ENCODE results near the gene OTOP3.

The OTOP3 gene

GRCh38 chr17:74930535-74931036 lies 5.1 kb upstream of the OTOP3 start:
- no peak for TF ChIP-seq CTCF (IDR thresholded peaks at IDR 0.05; ENCODE audit: low read length, missing control alignments)
- H3K4me3 ChIP-seq (replicated peaks; ENCODE audit: low read depth, low read length): no peak overlapping the region
- DNase-seq (ENCODE audit: low read depth): no peak

GRCh38 chr17:74935048-74935447 lies 650 bp upstream of the OTOP3 start:
- TF ChIP-seq CTCF (IDR thresholded peaks at IDR 0.05; ENCODE audit: low read length, missing control alignments): no peak
- no peak for DNase-seq (ENCODE audit: low read depth)
- H3K4me3 ChIP-seq (replicated peaks; ENCODE audit: low read depth, low read length): no peak overlapping the region

- no peak for TF ChIP-seq CTCF (IDR thresholded peaks at IDR 0.05; ENCODE audit: low read length, missing control alignments)
- DNase-seq (ENCODE audit: low read depth): no peak
- no peak overlapping the region for H3K4me3 ChIP-seq (replicated peaks; ENCODE audit: low read depth, low read length)
These were observed 737 bp downstream of the OTOP3 start for GRCh38 chr17:74936470-74936799.

- no peak overlapping the region for H3K4me3 ChIP-seq (replicated peaks; ENCODE audit: low read depth, low read length)
- TF ChIP-seq CTCF (IDR thresholded peaks at IDR 0.05; ENCODE audit: low read length, missing control alignments): no peak
- DNase-seq (ENCODE audit: low read depth): no peak
These were observed 1.7 kb downstream of the OTOP3 start for GRCh38 chr17:74937064-74938051.

GRCh38 chr17:74938194-74938950 lies 2.7 kb downstream of the OTOP3 start:
- DNase-seq (ENCODE audit: low read depth): no peak
- no peak for TF ChIP-seq CTCF (IDR thresholded peaks at IDR 0.05; ENCODE audit: low read length, missing control alignments)
- no peak overlapping the region for H3K4me3 ChIP-seq (replicated peaks; ENCODE audit: low read depth, low read length)

- no peak overlapping the region for H3K4me3 ChIP-seq (replicated peaks; ENCODE audit: low read depth, low read length)
- TF ChIP-seq CTCF (IDR thresholded peaks at IDR 0.05; ENCODE audit: low read length, missing control alignments): no peak
- no peak for DNase-seq (ENCODE audit: low read depth)
These were observed 3.8 kb downstream of the OTOP3 start for GRCh38 chr17:74939534-74939933.

Data from fibroblast of pulmonary artery (primary cell).